Measurements from ENCODE around the gene PTBP1.
"Not testable (repeated sequence)": the region's sequence is repeated elsewhere in the genome, so short reads cannot be mapped to it uniquely, and the experiment has no call there.

Gene PTBP1

GRCh38 chr19:829129-829758 lies 32.0 kb downstream of the PTBP1 start:
- DNase-seq (ENCODE audit: low spot score) = no peak

GRCh38 chr19:831407-832369 lies 34.4 kb downstream of the PTBP1 start:
- DNase-seq (ENCODE audit: low spot score) = no peak

GRCh38 chr19:834216-834615 lies 37.0 kb downstream of the PTBP1 start:
- DNase-seq (ENCODE audit: low spot score) = no peak

- no peak for DNase-seq (ENCODE audit: low spot score)
Measured at GRCh38 chr19:835210-835810, 38.1 kb downstream of the PTBP1 start.

- no peak for DNase-seq (ENCODE audit: low spot score)
Measured at GRCh38 chr19:840519-841206, 43.4 kb downstream of the PTBP1 start, which contains the start of gene PRTN3. TSS of gene PRTN3 (plus strand) at chr19:840999. CDS start at chr19:841009, 10 bp downstream.

GRCh38 chr19:842802-843179 lies 45.5 kb downstream of the PTBP1 start:
- not testable (repeated sequence) for DNase-seq (ENCODE audit: low spot score)

GRCh38 chr19:843180-843835 lies 46.1 kb downstream of the PTBP1 start:
- DNase-seq (ENCODE audit: low spot score) = no peak

- DNase-seq (ENCODE audit: low spot score) = no peak
Measured at GRCh38 chr19:843836-844545, 46.7 kb downstream of the PTBP1 start.

GRCh38 chr19:844546-844971 lies 47.3 kb downstream of the PTBP1 start:
- DNase-seq (ENCODE audit: low spot score) = no peak

GRCh38 chr19:845707-846521 lies 48.7 kb downstream of the PTBP1 start:
- DNase-seq (ENCODE audit: low spot score) = no peak

GRCh38 chr19:848386-848921 lies 51.2 kb downstream of the PTBP1 start:
- no peak for DNase-seq (ENCODE audit: low spot score)

GRCh38 chr19:849195-849594 lies 51.9 kb downstream of the PTBP1 start:
- not testable (repeated sequence) for DNase-seq (ENCODE audit: low spot score)

- no peak for DNase-seq (ENCODE audit: low spot score)
Measured at GRCh38 chr19:850221-850978, 53.1 kb downstream of the PTBP1 start.

- no peak for DNase-seq (ENCODE audit: low spot score)
Measured at GRCh38 chr19:850979-851335, 53.7 kb downstream of the PTBP1 start.

- no peak for DNase-seq (ENCODE audit: low spot score)
Measured at GRCh38 chr19:852136-853013, 55.1 kb downstream of the PTBP1 start, which contains the start of gene ELANE. TSS of gene ELANE (plus strand) at chr19:852303. CDS start at chr19:852329, 26 bp downstream.

GRCh38 chr19:853014-853585 lies 55.8 kb downstream of the PTBP1 start:
- DNase-seq (ENCODE audit: low spot score) = no peak

GRCh38 chr19:853614-854220 lies 56.5 kb downstream of the PTBP1 start:
- not testable (repeated sequence) for DNase-seq (ENCODE audit: low spot score)
